GM12892 (cell line): ENCODE results near the gene ASCC3.

ENCODE experiments used
- POLR2A ChIP-seq: IDR thresholded peaks from 2 replicates; pipeline ENCODE4 v1.6.1; 2011; ENCODE audit warnings: low read depth, low read length, control low read depth
- TAF1 ChIP-seq: IDR thresholded peaks from 2 replicates; pipeline ENCODE4 v1.6.1; 2011; ENCODE audit warnings: low read depth, mild to moderate bottlenecking, control low read depth, low read length, borderline replicate concordance

DNA sequence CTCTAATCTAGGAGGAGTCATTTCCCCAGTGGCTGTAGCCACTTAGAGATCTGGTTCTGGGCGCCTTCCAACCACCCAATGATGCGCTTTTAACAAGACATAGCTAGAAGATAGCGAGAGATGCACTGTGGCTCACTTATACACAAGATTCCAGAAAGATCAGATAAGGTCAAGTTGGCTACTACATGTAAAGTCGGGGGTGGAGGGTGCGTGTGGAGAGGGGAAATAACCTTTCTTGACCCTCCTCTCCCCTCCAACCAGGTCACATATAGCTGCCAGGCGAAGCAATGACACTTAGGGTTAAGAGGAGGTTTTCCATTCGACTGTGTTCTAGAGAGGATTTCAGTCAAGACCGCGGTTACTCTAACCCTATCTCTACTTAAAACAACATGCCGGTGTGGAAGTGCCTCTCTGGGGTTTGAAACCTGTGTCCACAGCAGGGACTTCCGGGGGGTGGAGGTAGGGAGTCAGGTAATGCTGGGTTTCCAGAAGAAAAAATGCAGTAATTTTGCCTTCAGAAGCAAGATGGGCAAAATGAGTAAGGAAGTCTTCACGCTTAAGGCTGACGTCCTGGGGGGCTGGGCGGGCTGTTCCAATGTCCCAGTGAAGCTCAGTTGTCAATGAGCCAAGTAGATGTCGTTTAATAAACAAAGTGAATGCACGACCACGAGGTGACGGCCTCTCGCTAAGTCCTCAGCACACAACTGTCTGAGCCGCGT lies 414.6 kb downstream of the ASCC3 start:
- TF ChIP-seq POLR2A (no peak), TAF1 (no peak)
